NCI-H774 (cell line): Measurements from ENCODE around the gene RNF5.
A peak's percentile ranks its signal among the peaks of the same experiment; 100 is the strongest.
"Not testable (repeated sequence)": the region's sequence is repeated elsewhere in the genome, so short reads cannot be mapped to it uniquely, and the experiment has no call there.

Experiments
- DNase-seq: peaks from one replicate; lab custom pipeline; 2025; lab: John Stamatoyannopoulos, UW

RNF5 gene, protein sequence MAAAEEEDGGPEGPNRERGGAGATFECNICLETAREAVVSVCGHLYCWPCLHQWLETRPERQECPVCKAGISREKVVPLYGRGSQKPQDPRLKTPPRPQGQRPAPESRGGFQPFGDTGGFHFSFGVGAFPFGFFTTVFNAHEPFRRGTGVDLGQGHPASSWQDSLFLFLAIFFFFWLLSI

DNA sequence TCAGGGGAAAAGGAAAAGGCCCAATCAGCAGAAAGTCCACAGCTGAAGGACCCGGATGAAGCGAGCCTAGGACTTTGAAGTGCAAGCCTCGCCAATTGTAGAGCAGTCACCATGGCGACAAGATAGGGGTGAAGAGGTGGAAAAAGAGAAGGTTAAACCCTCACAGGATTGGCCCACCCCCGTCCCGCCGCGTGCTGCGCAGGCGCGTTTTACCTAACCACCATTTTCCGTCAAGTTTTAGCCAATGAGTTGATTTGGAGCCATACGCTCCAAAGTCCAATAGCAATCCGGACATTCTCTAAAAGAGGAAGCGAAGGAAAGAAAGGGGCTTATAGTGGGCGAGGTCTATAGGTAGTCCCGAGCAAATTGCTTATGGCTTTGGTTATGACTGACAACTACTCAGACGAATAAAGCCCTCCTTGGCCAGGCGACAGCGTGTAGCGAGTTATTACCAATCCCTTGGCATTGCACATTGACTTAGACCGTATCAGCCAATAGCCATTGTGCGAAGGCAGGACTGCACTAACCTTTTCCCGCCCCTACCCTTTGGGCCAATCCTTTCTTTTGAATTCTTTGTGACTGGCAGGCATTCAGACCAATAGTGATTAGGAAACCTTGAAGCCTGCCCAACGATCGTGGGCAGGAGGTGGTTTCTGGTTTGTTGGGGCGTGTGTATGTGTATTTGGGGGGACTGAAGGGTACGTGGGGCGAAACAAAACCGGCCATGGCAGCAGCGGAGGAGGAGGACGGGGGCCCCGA lies at the start of gene RNF5:
Gene RNF5 (plus strand): TSS at position 618 of the 759 bp plus-strand sequence. CDS start 107 bp downstream, at position 725.
- peak; percentile 99 for DNase-seq

DNA sequence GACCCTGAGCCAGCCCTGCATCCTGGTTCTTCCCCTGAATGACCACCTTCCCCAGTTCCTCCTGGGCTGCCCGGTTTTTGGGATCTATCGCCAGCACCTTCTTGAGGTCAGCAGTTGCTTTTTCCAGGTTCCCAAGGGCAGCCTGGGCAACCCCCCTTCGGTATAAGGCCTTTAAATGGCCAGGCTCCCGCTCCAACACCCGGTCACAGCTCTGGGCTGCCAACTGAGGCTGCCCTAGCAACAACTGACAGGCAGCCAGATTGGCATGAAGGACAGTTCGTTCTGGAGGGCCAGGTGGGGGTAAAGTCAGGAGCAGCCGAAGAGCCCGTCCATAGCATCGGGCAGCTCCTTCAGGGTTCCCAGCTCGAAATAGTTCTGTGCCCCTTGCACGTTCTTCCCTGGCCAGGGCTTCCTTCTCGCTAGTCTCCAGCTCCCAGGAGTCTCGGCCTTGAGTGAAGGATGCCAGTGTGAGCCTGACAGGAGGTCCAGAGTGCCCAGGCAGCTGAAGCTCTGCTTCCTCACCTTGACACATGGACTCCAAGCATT lies 49.4 kb upstream of the RNF5 start:
- DNase-seq, result no peak

DNA sequence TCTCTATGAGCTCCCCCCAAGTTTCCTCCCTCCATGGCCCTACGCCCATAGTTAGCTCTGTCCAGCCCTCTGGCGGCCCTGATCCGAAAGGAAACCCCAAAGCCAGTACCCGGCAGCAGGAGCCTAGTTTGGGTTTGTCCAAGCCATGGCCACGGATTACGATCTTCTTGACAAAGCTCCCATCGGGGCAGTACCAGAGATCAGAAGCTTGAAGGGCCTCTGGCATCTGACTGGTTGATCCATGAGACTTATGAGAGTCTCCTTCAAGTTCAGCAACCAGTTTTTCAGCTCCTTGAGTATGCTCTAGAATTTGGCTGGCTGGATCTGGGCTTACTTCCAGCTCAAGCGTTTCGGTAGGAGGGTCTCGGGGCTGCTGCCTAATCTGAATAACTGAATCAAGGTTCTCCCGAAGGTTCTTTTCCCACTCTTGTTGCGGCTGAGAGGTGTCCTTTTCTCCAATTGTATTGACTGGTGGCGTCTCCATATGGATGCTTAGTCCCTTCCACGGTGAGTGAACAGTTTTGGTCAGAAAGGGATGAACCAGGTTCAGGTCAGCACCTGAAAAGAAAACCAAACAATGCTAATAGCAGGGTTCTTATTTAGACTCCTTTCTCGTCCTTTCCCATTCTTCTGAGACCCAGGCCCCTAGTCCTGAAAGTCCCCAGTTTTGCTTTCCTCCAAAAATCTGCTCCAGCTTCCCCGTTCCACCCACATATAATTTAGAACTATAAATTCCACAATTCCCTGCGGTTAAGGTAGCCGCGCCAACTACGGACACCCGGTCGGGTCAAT lies 48.7 kb upstream of the RNF5 start:
- DNase-seq, result no peak

DNA sequence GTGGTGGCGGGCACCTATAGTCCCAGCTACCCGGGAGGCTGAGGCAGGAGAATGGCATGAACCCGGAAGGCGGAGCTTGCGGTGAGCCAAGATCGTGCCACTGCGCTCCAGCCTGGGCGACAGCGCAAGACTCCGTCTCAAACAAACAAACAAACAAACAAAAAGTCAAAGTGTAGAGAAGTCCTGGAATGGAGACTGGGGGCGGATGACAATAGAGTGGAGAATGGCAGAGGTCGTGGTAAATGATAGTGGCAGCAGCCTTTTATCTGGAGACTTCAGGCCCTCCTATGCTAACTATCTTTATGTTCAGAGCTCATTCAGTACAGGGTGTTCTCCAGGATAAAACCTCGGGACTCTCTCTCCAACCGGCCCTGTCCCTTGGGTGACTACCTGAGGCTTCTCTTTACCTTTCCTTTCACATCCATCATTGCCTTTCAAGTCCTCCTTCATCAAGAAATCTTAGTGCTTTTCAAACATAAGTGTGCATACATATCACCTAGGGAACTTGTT lies 46.7 kb upstream of the RNF5 start:
- no peak for DNase-seq

DNA sequence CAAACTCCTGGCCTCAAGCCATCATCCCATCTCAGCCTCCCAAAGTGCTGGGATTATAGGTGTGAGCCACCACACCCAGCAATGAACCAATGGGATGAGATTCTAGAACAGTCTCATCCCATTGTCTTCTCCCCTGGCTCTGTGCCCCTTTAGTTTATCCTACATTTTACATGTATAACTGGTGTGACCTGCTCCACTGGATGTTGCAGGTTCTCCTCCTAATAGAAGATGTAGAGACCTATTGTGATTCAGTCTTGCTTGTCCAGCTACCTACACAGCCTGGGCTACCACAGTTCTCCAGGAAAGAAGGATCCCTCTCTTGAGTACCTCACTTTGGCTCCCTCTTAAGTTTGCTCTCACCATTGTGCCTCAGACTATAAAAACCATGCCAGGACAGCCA lies 46.1 kb upstream of the RNF5 start:
- DNase-seq, result no peak

DNA sequence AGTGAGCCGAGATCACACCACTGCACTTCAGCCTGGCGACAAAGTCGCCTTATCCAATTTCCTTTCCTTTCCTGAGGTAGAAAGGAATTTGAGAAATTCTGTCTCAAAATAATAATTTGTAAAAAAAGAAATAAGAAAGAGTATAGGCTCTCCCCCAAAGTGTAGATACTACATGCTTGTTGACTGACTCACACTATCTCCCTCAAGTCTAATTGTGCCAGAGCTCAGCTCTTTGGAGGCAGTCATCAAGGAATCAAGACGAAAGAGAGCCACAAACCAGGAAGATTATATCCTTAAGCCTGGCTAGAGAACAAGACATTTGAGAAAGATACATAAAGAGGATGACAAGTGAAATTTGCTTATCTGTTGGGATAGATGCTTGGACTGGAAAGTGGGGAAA lies 44.4 kb upstream of the RNF5 start:
- no peak for DNase-seq

DNA sequence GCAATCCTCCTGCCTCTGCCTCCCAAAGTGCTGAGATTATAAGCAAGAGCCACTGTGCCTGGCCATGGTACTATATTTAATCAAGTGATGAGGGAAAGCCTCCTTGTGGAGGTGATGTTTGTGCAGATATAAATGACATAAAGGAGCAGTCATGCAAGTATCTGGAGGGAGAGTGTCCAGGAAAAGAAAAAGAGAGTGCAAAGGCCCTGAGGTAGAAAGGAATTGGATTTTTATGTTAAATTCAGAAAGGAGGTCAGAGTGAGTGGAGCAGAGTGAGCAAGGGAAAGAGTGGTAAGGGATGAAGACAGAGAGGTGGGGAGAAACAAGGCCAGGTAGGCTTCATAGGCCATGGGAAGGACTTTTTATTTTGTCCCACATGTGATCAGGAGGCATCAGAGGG lies 40.8 kb upstream of the RNF5 start:
- no peak for DNase-seq

DNA sequence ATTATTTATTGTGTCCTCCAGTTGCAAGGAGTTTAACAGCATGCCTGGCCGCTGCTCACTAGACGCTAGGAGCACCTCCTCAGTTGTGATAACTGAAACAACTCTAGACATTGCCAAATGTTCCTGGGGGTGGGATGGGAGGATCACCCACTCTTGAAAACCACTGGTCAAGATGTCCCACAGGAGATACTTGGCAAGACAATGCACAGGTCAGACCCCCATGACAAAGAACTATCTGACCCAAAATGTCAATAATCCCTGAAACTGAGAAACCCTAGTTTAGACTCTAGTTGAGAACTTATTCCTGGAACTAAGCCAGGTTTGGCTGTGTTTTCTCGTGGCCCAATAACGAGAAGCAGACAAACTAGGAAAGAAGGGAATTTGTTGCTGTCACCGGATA lies 38.6 kb upstream of the RNF5 start:
- no peak for DNase-seq

DNA sequence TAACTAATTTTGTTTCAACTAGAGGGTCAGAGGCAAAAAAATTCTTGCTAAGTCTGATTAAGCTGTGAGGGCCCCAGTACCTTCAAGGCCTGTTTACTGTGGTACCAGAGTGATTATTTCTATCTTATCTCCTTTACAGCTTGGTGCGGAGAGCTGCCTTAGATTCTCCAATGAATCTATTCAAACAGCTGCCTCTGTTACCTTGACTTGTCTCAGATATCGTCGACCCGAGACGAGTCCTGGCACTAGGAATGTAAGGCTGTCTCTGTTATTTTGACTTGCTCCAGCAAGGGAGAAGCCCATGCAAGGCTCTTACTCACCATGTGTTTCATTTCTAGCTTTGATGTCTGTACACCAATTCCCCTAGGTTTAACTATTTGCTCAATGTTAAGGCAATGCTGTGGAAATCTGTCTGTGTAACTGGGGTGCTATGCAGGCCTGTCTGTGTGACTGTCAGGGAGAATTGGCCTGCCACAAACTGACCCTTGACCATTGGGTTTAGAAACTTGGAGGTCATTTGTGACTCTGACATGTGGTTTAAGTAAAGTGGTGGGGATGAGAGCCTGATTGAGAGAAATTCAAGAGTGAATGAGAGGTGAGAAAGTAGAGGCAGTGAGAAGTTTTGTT lies 37.7 kb upstream of the RNF5 start:
- DNase-seq, result no peak

DNA sequence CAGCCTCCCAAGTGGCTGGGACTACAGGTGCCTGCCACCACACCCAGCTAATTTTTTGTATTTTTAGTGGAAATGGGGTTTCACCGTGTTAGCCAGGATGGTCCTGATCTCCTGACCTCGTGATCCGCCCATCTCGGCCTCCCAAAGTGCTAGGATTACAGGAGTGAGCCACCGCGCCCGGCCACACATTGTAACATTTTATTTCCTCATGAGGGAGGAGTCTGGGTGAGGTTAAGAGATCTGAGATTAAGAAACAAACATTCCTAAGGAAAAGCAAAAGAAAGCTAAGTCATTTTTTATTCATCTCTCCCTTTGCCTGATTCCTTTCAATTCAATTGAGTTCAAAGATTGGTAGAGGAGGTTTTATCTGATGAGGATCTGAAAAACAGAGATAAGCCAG lies 34.0 kb upstream of the RNF5 start:
- DNase-seq, result not testable (repeated sequence)

DNA sequence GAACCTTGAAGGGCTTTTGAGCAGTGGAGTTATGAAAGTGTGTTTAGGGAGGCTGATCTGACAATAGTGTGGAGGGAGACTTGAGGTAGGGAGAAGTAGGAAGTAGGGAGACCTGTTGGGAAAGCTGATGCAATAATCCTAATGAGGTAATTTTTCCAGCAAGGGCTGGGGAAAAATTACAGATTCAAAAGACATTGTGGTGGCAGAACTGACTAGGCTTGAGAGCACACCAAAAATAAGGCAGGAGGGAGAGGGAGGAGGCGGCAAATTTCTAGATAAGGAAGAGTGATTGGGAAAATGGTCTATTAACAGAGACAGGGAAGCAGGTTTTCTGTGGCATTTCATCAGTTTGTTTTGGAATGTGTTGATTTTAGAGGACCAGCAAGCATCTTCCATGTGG lies 31.9 kb upstream of the RNF5 start:
- DNase-seq, result no peak

DNA sequence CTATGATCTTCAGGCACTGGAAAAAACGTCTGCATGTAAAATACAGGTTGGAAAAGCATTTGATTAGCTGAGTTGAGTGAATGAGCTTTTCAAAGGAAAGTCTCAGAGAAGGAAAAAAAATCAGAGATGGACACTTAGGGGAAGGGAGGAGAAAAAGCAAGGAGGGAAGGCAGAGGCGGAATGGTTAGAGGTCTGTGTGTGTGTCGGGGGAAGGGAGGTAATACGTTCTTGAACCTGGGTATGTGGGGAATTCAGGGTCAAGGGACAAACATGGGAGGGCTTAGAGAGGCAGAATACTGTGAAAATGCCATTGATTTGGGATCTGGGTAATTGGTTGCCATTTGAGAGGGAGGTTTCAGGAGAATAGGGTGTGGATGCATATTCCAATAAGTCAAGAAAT lies 31.5 kb upstream of the RNF5 start:
- DNase-seq, result no peak

DNA sequence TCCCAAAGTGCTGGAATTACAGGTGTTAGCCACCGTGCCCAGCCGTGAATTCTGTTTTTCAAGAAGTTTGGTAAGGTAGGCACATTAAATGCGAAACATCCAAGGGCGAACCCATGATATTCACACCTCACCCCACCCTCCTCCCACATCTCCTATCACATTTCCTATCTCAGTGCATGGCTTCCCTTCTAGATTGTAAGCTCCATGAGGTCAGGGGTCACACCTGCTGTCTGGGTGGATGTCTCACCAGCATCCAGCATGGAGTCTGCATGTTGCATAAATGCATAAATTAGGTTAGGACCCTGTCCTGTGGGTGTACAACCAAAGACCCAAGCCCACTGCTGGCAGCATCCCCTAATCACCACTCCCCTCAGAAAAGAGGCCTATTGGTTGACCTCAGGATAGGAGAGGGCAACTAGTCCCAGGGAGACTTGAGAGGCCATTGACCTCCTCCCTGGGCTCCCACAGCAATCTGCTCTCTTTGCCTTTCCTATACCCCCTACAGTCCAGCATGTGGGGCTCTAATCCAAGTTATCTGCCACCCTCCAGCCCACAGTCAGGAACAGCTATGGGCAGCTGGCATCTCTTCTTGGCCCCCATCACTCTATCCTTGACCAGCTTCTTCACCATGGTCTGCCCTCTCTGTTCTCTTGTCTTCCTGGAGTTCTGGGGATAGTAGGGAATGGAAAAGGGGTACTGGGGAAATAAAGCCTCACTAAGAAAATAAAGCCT lies 30.6 kb upstream of the RNF5 start:
- no peak for DNase-seq

DNA sequence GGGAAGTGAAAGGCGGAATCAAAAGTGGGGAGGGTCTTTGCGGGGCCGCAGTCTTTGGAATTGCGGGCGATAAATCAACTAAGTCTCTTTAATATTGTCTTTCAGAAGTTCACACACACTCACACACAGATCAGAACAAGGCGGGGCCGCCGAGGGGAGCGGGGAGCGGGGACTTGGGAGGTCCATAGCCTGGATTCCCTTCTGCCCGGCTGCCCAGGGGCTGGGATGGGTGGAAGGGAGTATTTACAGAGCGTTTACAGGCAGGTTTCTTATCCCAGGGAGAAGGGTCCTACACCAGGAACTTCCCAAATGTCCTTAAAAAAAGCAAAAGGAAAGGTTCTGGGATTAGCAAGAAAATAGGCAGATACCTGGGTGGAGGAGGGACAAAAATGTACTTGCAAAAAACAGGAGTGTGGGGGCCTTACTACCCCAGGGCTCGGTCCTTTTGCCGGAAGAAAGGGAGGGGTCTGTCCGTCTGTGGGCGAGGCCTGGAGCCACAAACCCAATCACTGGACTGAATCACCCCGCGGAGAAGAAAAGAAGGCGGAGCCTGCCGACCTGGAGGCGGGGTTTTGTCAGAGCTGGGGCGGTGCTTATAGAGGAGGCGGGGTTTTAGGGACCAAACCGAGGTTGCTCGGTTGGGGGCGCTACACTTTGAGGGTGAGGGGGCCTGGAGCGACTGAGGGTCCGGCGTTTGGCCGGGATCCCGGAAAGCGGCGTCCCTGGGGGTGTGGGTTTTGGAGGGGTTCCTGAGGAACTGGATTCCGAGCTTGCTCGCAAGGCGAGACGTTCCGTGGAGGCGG lies 29.7 kb upstream of the RNF5 start:
- DNase-seq, result no peak

DNA sequence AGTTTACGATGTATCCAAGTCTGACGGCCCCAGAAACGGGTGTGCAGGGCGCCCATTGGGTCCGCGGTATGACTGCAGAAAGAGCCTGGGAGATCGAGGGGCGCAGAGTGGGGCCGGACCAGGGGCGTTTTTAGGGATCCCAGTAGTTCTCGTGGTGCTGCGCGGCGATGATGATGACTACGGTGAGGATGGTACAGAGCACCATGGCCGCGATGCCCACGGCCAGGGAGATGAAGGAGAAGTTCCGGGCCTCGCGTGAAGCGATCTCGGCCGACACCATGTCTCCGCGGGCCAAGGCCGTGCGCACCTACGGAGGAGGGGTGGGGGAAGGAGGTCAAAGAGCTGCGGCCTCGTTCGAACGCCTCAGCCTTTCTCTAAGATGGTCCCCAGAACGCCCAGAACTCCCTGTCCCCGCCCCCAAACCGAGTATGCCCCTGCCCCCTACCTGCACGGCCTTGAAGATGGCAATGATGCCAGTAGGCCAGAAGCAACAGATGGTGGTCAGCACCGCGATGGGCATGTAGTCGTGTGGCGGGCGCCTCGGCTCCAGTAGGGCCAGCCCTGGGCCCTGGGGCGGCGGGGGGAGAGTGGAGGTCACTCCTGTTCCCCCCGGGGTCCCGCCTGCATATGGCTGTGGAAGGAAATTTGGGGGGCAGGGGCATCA lies 29.0 kb upstream of the RNF5 start:
- no peak for DNase-seq

DNA sequence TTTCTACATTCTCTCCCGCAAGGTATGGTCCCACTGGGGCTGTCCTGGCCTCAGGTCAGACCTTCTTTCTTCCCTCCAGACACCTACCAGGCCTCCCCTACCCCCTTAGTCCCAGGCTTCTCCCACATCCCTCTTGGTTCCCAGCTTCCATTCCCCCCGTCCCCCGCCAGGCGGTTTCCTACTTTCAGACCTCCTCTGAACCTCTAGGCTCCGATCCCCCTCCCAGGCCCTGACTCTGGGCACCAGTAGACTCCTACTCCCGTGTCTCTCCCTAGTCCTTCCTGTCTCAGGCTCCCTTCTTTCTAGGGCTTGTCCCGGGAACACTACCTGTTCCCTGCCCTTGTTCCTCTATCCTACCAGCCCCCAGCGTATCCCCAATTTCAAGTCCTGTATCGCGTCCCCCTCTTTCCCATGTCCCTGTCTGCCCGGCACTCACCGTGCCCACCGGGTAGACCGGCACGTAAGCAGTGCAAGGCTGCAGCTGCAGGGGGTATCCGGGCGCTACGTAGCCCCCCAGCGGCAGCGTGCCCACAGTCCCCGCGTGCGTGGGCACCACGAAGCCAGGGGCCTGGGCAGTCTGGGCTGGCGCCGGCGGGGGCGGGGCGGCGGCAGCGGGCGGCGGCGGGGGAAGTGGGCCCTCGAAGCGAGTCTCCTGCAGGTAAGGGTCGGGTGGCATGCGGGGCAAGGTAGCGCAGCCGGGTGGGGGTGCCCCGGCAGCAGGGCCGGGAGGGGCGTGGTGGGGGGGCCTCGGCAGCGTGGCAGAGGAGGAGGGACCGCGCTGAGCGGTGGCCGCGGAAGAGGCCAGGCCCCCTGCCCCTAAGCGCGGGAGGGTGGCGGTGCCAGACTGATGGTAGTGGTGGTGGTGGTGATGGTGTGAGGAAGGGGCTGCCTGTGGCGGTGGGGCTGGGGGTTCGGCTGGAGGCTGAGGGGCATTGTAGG lies 28.0 kb upstream of the RNF5 start:
- no peak for DNase-seq

DNA sequence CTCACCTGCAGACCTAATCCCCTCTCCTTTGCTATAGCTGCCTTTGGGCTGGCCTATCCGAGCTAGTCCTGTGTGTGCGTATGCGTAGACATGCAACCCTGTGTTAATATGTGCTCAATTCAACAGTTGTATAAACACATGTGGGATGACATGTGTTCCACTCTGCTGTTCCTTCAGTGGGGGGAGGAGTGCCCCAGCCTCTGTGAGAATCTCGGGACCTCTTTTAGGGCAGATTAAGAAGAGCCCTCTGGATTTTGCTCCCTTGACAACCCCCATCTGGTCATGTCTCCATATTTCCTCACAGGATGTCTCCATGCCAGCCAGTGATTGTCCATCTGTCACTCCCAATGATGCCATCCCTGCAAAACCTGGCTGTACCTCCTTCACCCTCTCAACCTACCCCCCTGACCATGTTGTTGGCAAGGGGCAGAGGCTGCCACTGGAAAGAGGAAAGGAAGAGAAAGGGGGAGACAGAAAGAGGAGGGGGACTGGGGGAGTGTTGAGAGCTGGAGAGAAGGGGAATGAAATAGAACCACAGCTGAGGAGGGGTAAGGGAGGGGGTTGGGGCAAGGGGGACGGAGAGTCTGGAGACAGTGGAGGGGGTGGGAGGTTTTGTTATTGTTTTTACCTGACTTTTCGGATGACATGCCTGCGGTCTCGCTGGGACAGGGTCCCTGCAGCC lies 26.9 kb upstream of the RNF5 start:
- DNase-seq, result no peak
